Smooth muscle cell (in vitro differentiated cells): Measurements from ENCODE around the gene TTLL9. TPM values are rescaled to one million over a fixed set of nuclear protein-coding genes. Genes with fewer than 3 reads are reported as not detected.
"Not testable (repeated sequence)": the region's sequence is repeated elsewhere in the genome, so short reads cannot be mapped to it uniquely, and the experiment has no call there.

Experiments
- DNase-seq: peaks from one replicate; lab custom pipeline; 2025; ENCODE audit not compliant: unreplicated experiment; lab: John Stamatoyannopoulos, UW
- H2AFZ ChIP-seq: fragments of 200-600 bp; sonication (generic); 2 replicates; pipeline ENCODE4 v1.6.0; 2016; ENCODE audit warnings: antibody characterized with exemption, low read depth, mild to moderate bottlenecking
- H3F3A ChIP-seq: fragments of 200-600 bp; sonication (generic); 2 replicates; pipeline ENCODE4 v1.6.0; 2017; ENCODE audit warnings: antibody characterized with exemption, low read depth
- H3K27ac ChIP-seq: fragments of 200-600 bp; sonication (generic); 2 replicates; pipeline ENCODE4 v1.5.1; 2016; ENCODE audit warnings: low read depth, mild to moderate bottlenecking
- H3K27me3 ChIP-seq: fragments of 200-600 bp; sonication (generic); 2 replicates; pipeline ENCODE4 v1.6.1; 2016; ENCODE audit warnings: low read depth, mild to moderate bottlenecking
- H3K36me3 ChIP-seq: fragments of 200-600 bp; sonication (generic); 2 replicates; pipeline ENCODE4 v1.5.1; 2016; ENCODE audit warnings: low read depth
- H3K4me1 ChIP-seq: fragments of 200-600 bp; sonication (generic); 2 replicates; pipeline ENCODE4 v1.5.1; 2016; ENCODE audit warnings: low read depth
- H3K4me2 ChIP-seq: fragments of 200-600 bp; sonication (generic); 2 replicates; pipeline ENCODE4 v1.6.0; 2016; ENCODE audit warnings: mild to moderate bottlenecking
- H3K4me3 ChIP-seq: fragments of 200-600 bp; sonication (generic); 2 replicates; pipeline ENCODE4 v1.5.1; 2016; ENCODE audit warnings: mild to moderate bottlenecking
- H3K79me2 ChIP-seq: fragments of 200-600 bp; sonication (generic); 2 replicates; pipeline ENCODE4 v1.6.0; 2016; ENCODE audit warnings: low read depth, mild to moderate bottlenecking
- H3K9ac ChIP-seq: fragments of 200-600 bp; sonication (generic); 2 replicates; pipeline ENCODE4 v1.6.0; 2016; ENCODE audit warnings: low read depth
- H3K9me3 ChIP-seq: fragments of 200-600 bp; sonication (generic); replicated peaks from 2 replicates; pipeline ENCODE4 v1.5.1; 2016; ENCODE audit warnings: low read depth
- H4K20me1 ChIP-seq: fragments of 200-600 bp; sonication (generic); 2 replicates; pipeline ENCODE4 v1.6.0; 2016; ENCODE audit warnings: low read depth
- CTCF ChIP-seq: fragments of 200-600 bp; sonication (generic); IDR thresholded peaks from 2 replicates; pipeline ENCODE4 v1.5.1; 2017; ENCODE audit warnings: borderline replicate concordance, mild to moderate bottlenecking, antibody characterized with exemption; ENCODE audit not compliant: insufficient read depth, poor library complexity, severe bottlenecking
- WGBS: methylation state at CpG from one replicate; pipeline ENCODE4 v1.1.7; 2016; ENCODE audit warnings: low lambda C conversion rate; 5-methylcytosine and 5-hydroxymethylcytosine counted together
- polyA plus RNA-seq: library from polyadenylated mRNA; unstranded; fragments of >200 nt; fragmentation: Nextera tagmentation; extraction: Ambion mirVana; gene quantifications from 2 replicates; pipeline ENCODE4 v1.2.1, GENCODE V29; 2016
- total RNA-seq: library from RNA; depleted of rRNA; stranded (reverse); fragments of >200 nt; gene quantifications from 2 replicates; pipeline ENCODE4 v1.2.3, GENCODE V29; 2014

TTLL9 gene
- total and polyA plus RNA-seq, 2 experiments from 2014 or later = 0.13 TPM; not detected in 1

- Histone ChIP-seq H3K79me2 (no peaks in the 10 kb centered on the region), H3K36me3 (no peaks in the 10 kb centered on the region), H3F3A (peaks cover 17% of the 10 kb centered on the region), H3K9ac (no peak overlapping the region), H3K4me3 (no peak overlapping the region), H4K20me1 (no peaks in the 10 kb centered on the region), H2AFZ (no peak overlapping the region), H3K4me2 (peak overlapping the region; percentile 60), H3K9me3 (no peaks in the 10 kb centered on the region), H3K27me3 (no peaks in the 10 kb centered on the region), H3K4me1 (no peaks in the 10 kb centered on the region), H3K27ac (no peak overlapping the region)
- WGBS = 60% methylated on average over 6 of the region's 6 CpGs
- DNase-seq = no peak
- no peak for TF ChIP-seq CTCF
Measured at GRCh38 chr20:31919410-31920155, 49.1 kb downstream of the TTLL9 start.

- Histone ChIP-seq H3K36me3 (no peaks in the 10 kb centered on the region), H3K9me3 (no peaks in the 10 kb centered on the region), H3K4me3 (no peak overlapping the region), H3K27ac (no peak overlapping the region), H3K79me2 (no peaks in the 10 kb centered on the region), H3F3A (peaks cover 17% of the 10 kb centered on the region), H3K27me3 (no peaks in the 10 kb centered on the region), H2AFZ (no peak overlapping the region), H3K4me1 (no peaks in the 10 kb centered on the region), H4K20me1 (no peaks in the 10 kb centered on the region), H3K4me2 (no peak overlapping the region), H3K9ac (no peak overlapping the region)
- TF ChIP-seq CTCF = no peak
- 73% methylated on average over 11 of the region's 11 CpGs for WGBS
- no peak for DNase-seq
Measured at GRCh38 chr20:31920275-31920855, 49.9 kb downstream of the TTLL9 start.

- DNase-seq, H3K9me3 ChIP-seq, H3K27ac ChIP-seq, H2AFZ ChIP-seq, H3K36me3 ChIP-seq, H4K20me1 ChIP-seq, H3K27me3 ChIP-seq, H3K4me1 ChIP-seq, H3K9ac ChIP-seq, H3K4me3 ChIP-seq, H3K79me2 ChIP-seq, H3K4me2 ChIP-seq: not testable (repeated sequence)
- 98% methylated on average over 5 of the region's 5 CpGs for WGBS
- H3F3A ChIP-seq = peaks cover 17% of the 10 kb centered on the region
Measured at GRCh38 chr20:31921480-31921879, 51.0 kb downstream of the TTLL9 start.

GRCh38 chr20:31922181-31922580 is 51.7 kb downstream of the TTLL9 start:
- H3K79me2 ChIP-seq = no peaks in the 10 kb centered on the region
- H3K4me1 ChIP-seq = no peaks in the 10 kb centered on the region
- no peak overlapping the region for H3K4me3 ChIP-seq
- H3K36me3 ChIP-seq = no peaks in the 10 kb centered on the region
- 83% methylated on average over 4 of the region's 4 CpGs for WGBS
- H3K4me2 ChIP-seq = no peak overlapping the region
- H3F3A ChIP-seq = peaks cover 10% of the 10 kb centered on the region
- H4K20me1 ChIP-seq = no peaks in the 10 kb centered on the region
- DNase-seq = no peak
- H3K9me3 ChIP-seq = no peaks in the 10 kb centered on the region
- H2AFZ ChIP-seq = no peak overlapping the region
- no peak overlapping the region for H3K27ac ChIP-seq
- H3K27me3 ChIP-seq = no peaks in the 10 kb centered on the region
- no peak overlapping the region for H3K9ac ChIP-seq
- TF ChIP-seq CTCF = no peak
